Osteoblast (primary cell): ENCODE results near the gene AZGP1. TPM values are rescaled to one million over a fixed set of nuclear protein-coding genes. Genes with fewer than 3 reads are reported as not detected.
A peak's percentile ranks its signal among the peaks of the same experiment; 100 is the strongest.
"Not testable (repeated sequence)": the region's sequence is repeated elsewhere in the genome, so short reads cannot be mapped to it uniquely, and the experiment has no call there.

Experiments
- DNase-seq: peaks from one replicate; pipeline ENCODE4 v3.0.0; 2011; ENCODE audit warnings: low spot score, mixed read lengths; ENCODE audit not compliant: insufficient read length; ENCODE audit errors: missing footprints
- H2AFZ ChIP-seq: 2 replicates; pipeline ENCODE4 v1.6.0; 2011; ENCODE audit warnings: mild to moderate bottlenecking, low read length
- H3K27ac ChIP-seq: 2 replicates; pipeline ENCODE4 v1.5.1; 2011; ENCODE audit warnings: mild to moderate bottlenecking, low read depth, low read length, moderate library complexity
- H3K27me3 ChIP-seq: 2 replicates; pipeline ENCODE4 v1.6.0; 2012; ENCODE audit warnings: mild to moderate bottlenecking, control low read depth, inconsistent platforms, low read length, moderate library complexity; ENCODE audit not compliant: insufficient read depth
- H3K36me3 ChIP-seq: 2 replicates; pipeline ENCODE4 v1.5.1; 2011; ENCODE audit warnings: mild to moderate bottlenecking, low read length, control low read depth, moderate library complexity; ENCODE audit not compliant: insufficient read depth
- H3K4me1 ChIP-seq: 2 replicates; pipeline ENCODE4 v1.5.1; 2011; ENCODE audit warnings: mild to moderate bottlenecking, low read length, control low read depth, moderate library complexity; ENCODE audit not compliant: insufficient read depth
- H3K4me2 ChIP-seq: 2 replicates; pipeline ENCODE4 v1.6.0; 2011; ENCODE audit warnings: mild to moderate bottlenecking, low read length; ENCODE audit not compliant: insufficient read depth
- H3K4me3 ChIP-seq: fragments of 200-600 bp; sonication (generic); 3 replicates; pipeline ENCODE4 v1.5.1; 2012; ENCODE audit warnings: mild to moderate bottlenecking, low read length, inconsistent platforms; ENCODE audit not compliant: insufficient read depth
- H3K79me2 ChIP-seq: 2 replicates; pipeline ENCODE4 v1.6.0; 2012; ENCODE audit warnings: mild to moderate bottlenecking, low read length, control low read depth, inconsistent platforms; ENCODE audit not compliant: insufficient read depth
- H3K9me3 ChIP-seq: 2 replicates; pipeline ENCODE4 v1.5.1; 2011; ENCODE audit warnings: low read depth, low read length, control low read depth
- H4K20me1 ChIP-seq: 2 replicates; pipeline ENCODE4 v1.6.0; 2012; ENCODE audit warnings: mild to moderate bottlenecking, low read length, control low read depth; ENCODE audit not compliant: insufficient read depth
- CTCF ChIP-seq: IDR thresholded peaks from 2 replicates; pipeline ENCODE4 v1.5.1; 2011; ENCODE audit warnings: mild to moderate bottlenecking, low read depth, low read length, moderate library complexity; ENCODE audit errors: extremely low read depth
- total RNA-seq: library from RNA; depleted of rRNA; stranded (reverse); fragments of >200 nt; gene quantifications from 2 replicates; pipeline ENCODE4 v1.2.3, GENCODE V29; 2012

The AZGP1 gene
- total RNA-seq, 1 donor, result not detected

DNA sequence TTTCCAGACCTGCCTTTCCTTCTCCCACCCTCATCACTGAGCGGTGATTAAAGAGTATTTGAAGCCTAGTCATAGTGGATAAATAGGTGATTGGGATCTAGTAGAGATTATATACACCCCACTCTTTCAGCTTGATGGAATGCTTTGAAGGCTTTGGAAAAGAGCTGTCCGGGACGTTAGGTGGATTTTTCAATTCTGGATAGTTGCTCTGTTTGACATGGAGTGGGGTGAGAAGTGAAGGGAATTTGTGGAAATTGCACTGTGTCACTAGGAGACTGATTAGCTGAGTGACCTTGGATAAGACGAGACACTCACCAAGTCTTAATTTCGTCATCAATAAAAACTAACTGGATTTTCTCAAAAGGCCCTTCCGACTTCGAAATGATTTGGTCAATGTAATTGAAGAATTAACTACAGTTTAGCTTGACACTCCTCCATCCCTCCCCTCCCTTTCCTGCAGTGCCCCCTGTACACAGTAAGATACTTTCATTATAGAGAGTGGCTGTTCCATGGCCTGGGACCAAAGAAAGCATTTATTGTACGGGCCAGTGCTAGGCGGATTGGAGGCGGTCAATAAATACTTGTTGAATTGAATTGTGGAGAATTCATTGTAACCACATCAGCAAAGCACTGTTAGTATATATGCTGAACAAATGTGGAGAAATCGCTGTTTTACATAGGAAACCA, 40.5 kb upstream of the AZGP1 start:
- peaks cover 8% of the 10 kb centered on the region for H3K27me3 ChIP-seq
- peaks cover 10% of the 10 kb centered on the region for H3K36me3 ChIP-seq
- H3K4me1 ChIP-seq, result peaks cover 18% of the 10 kb centered on the region
- no peaks in the 10 kb centered on the region for H3K9me3 ChIP-seq
- H3K4me3 ChIP-seq, result peak overlapping the region; percentile 84
- peak overlapping the region; percentile 91 for H3K27ac ChIP-seq
- H3K4me2 ChIP-seq, result peak overlapping the region; percentile 84
- peak overlapping the region; percentile 61 for H2AFZ ChIP-seq
- DNase-seq, result peak; percentile 70
- H4K20me1 ChIP-seq, result peaks cover 23% of the 10 kb centered on the region
- no peak for TF ChIP-seq CTCF
- H3K79me2 ChIP-seq, result peaks cover 60% of the 10 kb centered on the region

- Histone ChIP-seq H4K20me1 (peaks cover 21% of the 10 kb centered on the region), H3K4me1 (peaks cover 18% of the 10 kb centered on the region), H3K4me2 (peak within 1 kb of the TSS; percentile 84), H3K27me3 (peaks cover 8% of the 10 kb centered on the region), H3K27ac (peak within 1 kb of the TSS; percentile 91), H3K9me3 (no peaks in the 10 kb centered on the region), H3K4me3 (peak within 1 kb of the TSS; percentile 84), H3K79me2 (peaks cover 54% of the 10 kb centered on the region), H2AFZ (peak within 1 kb of the TSS; percentile 96), H3K36me3 (peaks cover 10% of the 10 kb centered on the region)
- peak; percentile 98 for DNase-seq
- no peak for TF ChIP-seq CTCF
Observed at GRCh38 chr7:100015232-100016214, 39.7 kb upstream of the AZGP1 start, which contains the start of gene ZKSCAN1. Gene ZKSCAN1, plus strand, starts transcription at chr7:100015596. Its CDS starts 7,911 bp downstream, at chr7:100023507.

GRCh38 chr7:100013328-100013676, 37.5 kb upstream of the AZGP1 start:
- peaks cover 32% of the 10 kb centered on the region for H3K79me2 ChIP-seq
- no peak overlapping the region for H3K4me2 ChIP-seq
- DNase-seq, result no peak
- H3K4me3 ChIP-seq, result no peak overlapping the region
- H3K36me3 ChIP-seq, result peaks cover 6% of the 10 kb centered on the region
- peaks cover 10% of the 10 kb centered on the region for H4K20me1 ChIP-seq
- peaks cover 18% of the 10 kb centered on the region for H3K4me1 ChIP-seq
- no peak overlapping the region for H3K27ac ChIP-seq
- no peak overlapping the region for H2AFZ ChIP-seq
- H3K9me3 ChIP-seq, result no peaks in the 10 kb centered on the region
- H3K27me3 ChIP-seq, result peaks cover 8% of the 10 kb centered on the region
- TF ChIP-seq CTCF, result no peak

DNA sequence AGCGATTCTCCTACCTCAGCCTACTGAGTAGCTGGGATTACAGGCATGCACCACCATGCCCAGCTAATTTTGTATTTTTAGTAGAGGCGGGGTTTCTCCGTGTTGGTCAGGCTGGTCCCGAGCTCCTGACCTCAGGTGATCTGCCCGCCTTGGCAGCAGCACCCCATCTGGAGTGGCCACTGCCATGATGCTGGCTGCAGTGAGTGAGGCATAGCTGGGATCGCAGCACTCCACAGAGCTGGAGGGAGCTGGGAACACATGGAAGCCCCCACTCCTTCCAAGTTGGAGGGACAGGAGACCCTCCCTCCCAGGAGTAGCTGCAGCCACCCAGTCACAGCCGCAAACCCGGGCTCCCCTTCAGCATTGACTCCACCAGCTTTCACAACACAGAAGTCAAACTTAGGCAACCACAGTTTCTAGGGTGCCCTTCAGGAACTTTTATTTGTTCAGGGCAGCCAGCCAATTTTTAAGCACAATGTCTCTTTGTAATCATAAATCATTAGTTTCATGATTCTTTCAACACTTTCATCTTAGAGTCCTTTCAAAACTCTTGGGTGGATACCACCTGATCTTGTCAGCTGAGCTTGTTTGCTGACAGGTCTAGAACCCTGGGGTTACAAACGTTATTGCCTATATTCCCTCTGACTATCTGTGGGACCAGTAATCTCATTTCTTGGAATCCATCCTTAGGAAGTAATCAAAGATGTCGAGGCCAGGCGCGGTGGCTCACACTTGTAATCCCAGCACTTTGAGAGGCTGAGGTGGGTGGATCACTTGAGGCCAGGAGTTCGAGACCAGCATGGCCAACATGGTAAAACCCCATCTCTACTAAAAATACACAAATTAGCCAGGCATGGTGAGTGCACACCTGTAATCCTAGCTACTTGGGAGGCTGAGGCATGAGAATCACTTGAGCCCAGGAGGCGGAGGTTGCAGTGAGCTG, 36.8 kb upstream of the AZGP1 start:
- H3K27ac ChIP-seq, H3K4me2 ChIP-seq, DNase-seq, H2AFZ ChIP-seq, H3K9me3 ChIP-seq, H4K20me1 ChIP-seq, H3K36me3 ChIP-seq, H3K4me3 ChIP-seq, H3K27me3 ChIP-seq: not testable (repeated sequence)
- Histone ChIP-seq H3K79me2 (peaks cover 26% of the 10 kb centered on the region), H3K4me1 (peaks cover 17% of the 10 kb centered on the region)
